Epidermal melanocyte (primary cell): ENCODE measurements around the gene MAST4.
"Not testable (repeated sequence)": the region's sequence is repeated elsewhere in the genome, so short reads cannot be mapped to it uniquely, and the experiment has no call there.

Source experiments
- DNase-seq: peaks from one replicate; pipeline ENCODE4 v3.0.0; 2011; ENCODE audit warnings: low spot score; ENCODE audit not compliant: insufficient read length

MAST4 gene

GRCh38 chr5:66742083-66742895 is 146.1 kb downstream of the MAST4 start:
- DNase-seq: no peak

GRCh38 chr5:66742896-66743247 is 146.7 kb downstream of the MAST4 start:
- DNase-seq: no peak

- DNase-seq: no peak
Observed at GRCh38 chr5:66743344-66743743, 147.2 kb downstream of the MAST4 start.

- DNase-seq: no peak
Observed at GRCh38 chr5:66744040-66744439, 147.8 kb downstream of the MAST4 start.

- no peak for DNase-seq
Observed at GRCh38 chr5:66745297-66745696, 149.1 kb downstream of the MAST4 start.

- no peak for DNase-seq
Observed at GRCh38 chr5:66747607-66748006, 151.4 kb downstream of the MAST4 start.

- DNase-seq: not testable (repeated sequence)
Observed at GRCh38 chr5:66752668-66753067, 156.5 kb downstream of the MAST4 start.

GRCh38 chr5:66757219-66757833 is 161.1 kb downstream of the MAST4 start:
- no peak for DNase-seq

GRCh38 chr5:66757834-66758371 is 161.7 kb downstream of the MAST4 start:
- DNase-seq: no peak

GRCh38 chr5:66769030-66769733 is 173.0 kb downstream of the MAST4 start:
- DNase-seq: no peak

- no peak for DNase-seq
Observed at GRCh38 chr5:66769839-66770617, 173.8 kb downstream of the MAST4 start.

- DNase-seq: no peak
Observed at GRCh38 chr5:66777868-66778267, 181.7 kb downstream of the MAST4 start.

GRCh38 chr5:66779528-66779927 is 183.3 kb downstream of the MAST4 start:
- no peak for DNase-seq

GRCh38 chr5:66788556-66788955 is 192.4 kb downstream of the MAST4 start:
- no peak for DNase-seq

GRCh38 chr5:66789434-66789833 is 193.2 kb downstream of the MAST4 start:
- DNase-seq: no peak

GRCh38 chr5:66793049-66793448 is 196.9 kb downstream of the MAST4 start:
- DNase-seq: no peak

GRCh38 chr5:66795682-66796081 is 199.5 kb downstream of the MAST4 start:
- no peak for DNase-seq

- no peak for DNase-seq
Observed at GRCh38 chr5:66796305-66797292, 200.4 kb downstream of the MAST4 start.

GRCh38 chr5:66802941-66803340 is 206.7 kb downstream of the MAST4 start:
- DNase-seq: no peak
